Measurements from ENCODE around the gene NUTF2.

Gene NUTF2

DNA sequence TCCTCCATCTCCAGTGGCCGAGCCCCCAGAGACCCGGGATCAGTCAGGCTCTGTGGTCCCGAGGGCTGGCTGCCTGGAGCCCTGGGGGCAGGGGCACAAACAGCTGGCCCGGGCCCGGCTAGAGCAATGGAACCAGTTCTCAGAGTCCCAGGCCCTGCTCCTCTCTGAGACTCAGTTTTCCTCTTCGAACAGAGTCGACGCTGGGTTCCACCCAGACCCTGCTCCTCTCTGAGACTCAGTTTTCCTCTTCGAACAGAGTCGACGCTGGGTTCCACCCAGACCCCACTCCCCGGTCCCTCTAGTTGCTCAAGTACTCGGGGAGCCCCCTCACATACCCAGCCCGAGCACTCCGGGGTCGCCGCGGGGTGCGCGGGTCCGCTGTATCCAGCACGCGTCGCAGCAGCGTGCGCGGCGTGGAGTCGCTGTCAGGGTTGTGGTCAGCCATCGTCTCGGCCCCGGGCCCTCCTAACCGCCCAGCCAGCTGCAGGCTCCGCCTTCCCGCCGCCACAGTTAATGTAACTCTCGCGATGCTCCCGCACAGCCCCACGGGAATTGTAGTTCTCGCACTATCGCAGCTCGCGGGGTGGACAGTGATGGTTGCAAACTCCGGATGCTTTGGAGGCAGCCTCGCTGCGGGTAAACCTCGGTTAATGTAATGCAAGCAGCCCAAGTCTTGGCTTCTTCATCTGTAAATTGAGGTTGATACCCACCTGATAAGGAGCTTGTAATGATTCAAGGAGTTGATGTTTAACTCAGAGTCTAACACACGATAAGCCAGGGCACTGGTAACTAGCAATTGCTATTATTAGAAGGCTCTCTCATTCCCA, 13.1 kb upstream of the NUTF2 start (continued):
- TF ChIP-seq, protein P1, sequence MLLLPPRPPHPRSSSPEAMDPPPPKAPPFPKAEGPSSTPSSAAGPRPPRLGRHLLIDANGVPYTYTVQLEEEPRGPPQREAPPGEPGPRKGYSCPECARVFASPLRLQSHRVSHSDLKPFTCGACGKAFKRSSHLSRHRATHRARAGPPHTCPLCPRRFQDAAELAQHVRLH (tag by site-specific recombination; IDR thresholded peaks at IDR 0.05) = no peak
- no peak for TF ChIP-seq ZNF596 (tag by site-specific recombination; IDR thresholded peaks at IDR 0.05)
- TF ChIP-seq ZNF16 (tag by site-specific recombination; IDR thresholded peaks at IDR 0.05; ENCODE audit: low read depth) = no peak
- no peak for TF ChIP-seq ZNF677 (tag by site-specific recombination; IDR thresholded peaks at IDR 0.05)
- TF ChIP-seq ZNF624 (tag by site-specific recombination; IDR thresholded peaks at IDR 0.05) = no peak
- peak; percentile 50 for TF ChIP-seq SP2 (tag by site-specific recombination; IDR thresholded peaks at IDR 0.05)
- TF ChIP-seq ZNF202 (tag by site-specific recombination; IDR thresholded peaks at IDR 0.05; ENCODE audit: borderline replicate concordance) = no peak
- TF ChIP-seq RBAK (tag by site-specific recombination; IDR thresholded peaks at IDR 0.05) = no peak
- TF ChIP-seq, protein P2, sequence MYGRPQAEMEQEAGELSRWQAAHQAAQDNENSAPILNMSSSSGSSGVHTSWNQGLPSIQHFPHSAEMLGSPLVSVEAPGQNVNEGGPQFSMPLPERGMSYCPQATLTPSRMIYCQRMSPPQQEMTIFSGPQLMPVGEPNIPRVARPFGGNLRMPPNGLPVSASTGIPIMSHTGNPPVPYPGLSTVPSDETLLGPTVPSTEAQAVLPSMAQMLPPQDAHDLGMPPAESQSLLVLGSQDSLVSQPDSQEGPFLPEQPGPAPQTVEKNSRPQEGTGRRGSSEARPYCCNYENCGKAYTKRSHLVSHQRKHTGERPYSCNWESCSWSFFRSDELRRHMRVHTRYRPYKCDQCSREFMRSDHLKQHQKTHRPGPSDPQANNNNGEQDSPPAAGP (tag by site-specific recombination; IDR thresholded peaks at IDR 0.05) = 0 out of 2 replicates have a peak, but pooled peaks have one; percentile 31
- TF ChIP-seq MYNN (tag by site-specific recombination; IDR thresholded peaks at IDR 0.05; ENCODE audit: borderline replicate concordance) = no peak
- TF ChIP-seq, protein P3, sequence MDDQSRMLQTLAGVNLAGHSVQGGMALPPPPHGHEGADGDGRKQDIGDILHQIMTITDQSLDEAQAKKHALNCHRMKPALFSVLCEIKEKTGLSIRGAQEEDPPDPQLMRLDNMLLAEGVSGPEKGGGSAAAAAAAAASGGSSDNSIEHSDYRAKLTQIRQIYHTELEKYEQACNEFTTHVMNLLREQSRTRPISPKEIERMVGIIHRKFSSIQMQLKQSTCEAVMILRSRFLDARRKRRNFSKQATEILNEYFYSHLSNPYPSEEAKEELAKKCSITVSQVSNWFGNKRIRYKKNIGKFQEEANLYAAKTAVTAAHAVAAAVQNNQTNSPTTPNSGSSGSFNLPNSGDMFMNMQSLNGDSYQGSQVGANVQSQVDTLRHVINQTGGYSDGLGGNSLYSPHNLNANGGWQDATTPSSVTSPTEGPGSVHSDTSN (CRISPR knock-in tag; IDR thresholded peaks at IDR 0.05) = 0 out of 2 replicates have a peak, but pooled peaks have one; percentile 48
- no peak for TF ChIP-seq MZF1 (tag by site-specific recombination; IDR thresholded peaks at IDR 0.05; ENCODE audit: borderline replicate concordance)
- TF ChIP-seq, protein P4, sequence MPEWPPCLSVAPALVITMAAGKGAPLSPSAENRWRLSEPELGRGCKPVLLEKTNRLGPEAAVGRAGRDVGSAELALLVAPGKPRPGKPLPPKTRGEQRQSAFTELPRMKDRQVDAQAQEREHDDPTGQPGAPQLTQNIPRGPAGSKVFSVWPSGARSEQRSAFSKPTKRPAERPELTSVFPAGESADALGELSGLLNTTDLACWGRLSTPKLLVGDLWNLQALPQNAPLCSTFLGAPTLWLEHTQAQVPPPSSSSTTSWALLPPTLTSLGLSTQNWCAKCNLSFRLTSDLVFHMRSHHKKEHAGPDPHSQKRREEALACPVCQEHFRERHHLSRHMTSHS (tag by site-specific recombination; IDR thresholded peaks at IDR 0.05) = no peak
- no peak for TF ChIP-seq ZNF837 (tag by site-specific recombination; IDR thresholded peaks at IDR 0.05)
- peak; percentile 83 for TF ChIP-seq SP3 (tag by site-specific recombination; IDR thresholded peaks at IDR 0.05)
- TF ChIP-seq SP7 (tag by site-specific recombination; IDR thresholded peaks at IDR 0.05) = 0 out of 2 replicates have a peak, but pooled peaks have one; percentile 18
- no peak for TF ChIP-seq HOXD13 (CRISPR knock-in tag; IDR thresholded peaks at IDR 0.05; ENCODE audit: borderline replicate concordance)
- TF ChIP-seq MEIS1 (CRISPR knock-in tag; IDR thresholded peaks at IDR 0.05; ENCODE audit: borderline replicate concordance) = no peak
- TF ChIP-seq ZNF701 (tag by site-specific recombination; IDR thresholded peaks at IDR 0.05) = no peak
- no peak for TF ChIP-seq OSR2 (tag by site-specific recombination; IDR thresholded peaks at IDR 0.05)
- TF ChIP-seq ZNF473 (tag by site-specific recombination; IDR thresholded peaks at IDR 0.05) = no peak
- TF ChIP-seq GLIS2 (tag by site-specific recombination; IDR thresholded peaks at IDR 0.05) = no peak
- TF ChIP-seq ZNF155 (tag by site-specific recombination; IDR thresholded peaks at IDR 0.05) = no peak
- TF ChIP-seq, protein P5, sequence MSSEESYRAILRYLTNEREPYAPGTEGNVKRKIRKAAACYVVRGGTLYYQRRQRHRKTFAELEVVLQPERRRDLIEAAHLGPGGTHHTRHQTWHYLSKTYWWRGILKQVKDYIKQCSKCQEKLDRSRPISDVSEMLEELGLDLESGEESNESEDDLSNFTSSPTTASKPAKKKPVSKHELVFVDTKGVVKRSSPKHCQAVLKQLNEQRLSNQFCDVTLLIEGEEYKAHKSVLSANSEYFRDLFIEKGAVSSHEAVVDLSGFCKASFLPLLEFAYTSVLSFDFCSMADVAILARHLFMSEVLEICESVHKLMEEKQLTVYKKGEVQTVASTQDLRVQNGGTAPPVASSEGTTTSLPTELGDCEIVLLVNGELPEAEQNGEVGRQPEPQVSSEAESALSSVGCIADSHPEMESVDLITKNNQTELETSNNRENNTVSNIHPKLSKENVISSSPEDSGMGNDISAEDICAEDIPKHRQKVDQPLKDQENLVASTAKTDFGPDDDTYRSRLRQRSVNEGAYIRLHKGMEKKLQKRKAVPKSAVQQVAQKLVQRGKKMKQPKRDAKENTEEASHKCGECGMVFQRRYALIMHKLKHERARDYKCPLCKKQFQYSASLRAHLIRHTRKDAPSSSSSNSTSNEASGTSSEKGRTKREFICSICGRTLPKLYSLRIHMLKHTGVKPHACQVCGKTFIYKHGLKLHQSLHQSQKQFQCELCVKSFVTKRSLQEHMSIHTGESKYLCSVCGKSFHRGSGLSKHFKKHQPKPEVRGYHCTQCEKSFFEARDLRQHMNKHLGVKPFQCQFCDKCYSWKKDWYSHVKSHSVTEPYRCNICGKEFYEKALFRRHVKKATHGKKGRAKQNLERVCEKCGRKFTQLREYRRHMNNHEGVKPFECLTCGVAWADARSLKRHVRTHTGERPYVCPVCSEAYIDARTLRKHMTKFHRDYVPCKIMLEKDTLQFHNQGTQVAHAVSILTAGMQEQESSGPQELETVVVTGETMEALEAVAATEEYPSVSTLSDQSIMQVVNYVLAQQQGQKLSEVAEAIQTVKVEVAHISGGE (tag by site-specific recombination; conservative IDR thresholded peaks at IDR 0.05; ENCODE audit: low read depth) = no peak
- no peak for TF ChIP-seq ZNF768 (tag by site-specific recombination; IDR thresholded peaks at IDR 0.05)
- TF ChIP-seq SCRT1 (tag by site-specific recombination; IDR thresholded peaks at IDR 0.05; ENCODE audit: borderline replicate concordance) = no peak
- no peak for TF ChIP-seq ZNF521 (tag by site-specific recombination; IDR thresholded peaks at IDR 0.05)
- no peak for TF ChIP-seq ZNF621 (tag by site-specific recombination; IDR thresholded peaks at IDR 0.05)
- TF ChIP-seq ZNF354C (tag by site-specific recombination; IDR thresholded peaks at IDR 0.05; ENCODE audit: borderline replicate concordance, low read depth) = no peak
- TF ChIP-seq ZNF610 (tag by site-specific recombination; IDR thresholded peaks at IDR 0.05; ENCODE audit: borderline replicate concordance) = no peak
- TF ChIP-seq, protein P6, sequence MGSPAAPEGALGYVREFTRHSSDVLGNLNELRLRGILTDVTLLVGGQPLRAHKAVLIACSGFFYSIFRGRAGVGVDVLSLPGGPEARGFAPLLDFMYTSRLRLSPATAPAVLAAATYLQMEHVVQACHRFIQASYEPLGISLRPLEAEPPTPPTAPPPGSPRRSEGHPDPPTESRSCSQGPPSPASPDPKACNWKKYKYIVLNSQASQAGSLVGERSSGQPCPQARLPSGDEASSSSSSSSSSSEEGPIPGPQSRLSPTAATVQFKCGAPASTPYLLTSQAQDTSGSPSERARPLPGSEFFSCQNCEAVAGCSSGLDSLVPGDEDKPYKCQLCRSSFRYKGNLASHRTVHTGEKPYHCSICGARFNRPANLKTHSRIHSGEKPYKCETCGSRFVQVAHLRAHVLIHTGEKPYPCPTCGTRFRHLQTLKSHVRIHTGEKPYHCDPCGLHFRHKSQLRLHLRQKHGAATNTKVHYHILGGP (tag by site-specific recombination; IDR thresholded peaks at IDR 0.05) = no peak
